GM12864 (cell line): ENCODE measurements around the gene EFHC2.

Experiments used
- DNase-seq: peaks from one replicate; pipeline ENCODE4 v3.0.0-alpha.2; 2011; ENCODE audit warnings: low read depth
- H3K4me3 ChIP-seq: 2 replicates; pipeline ENCODE4 v1.5.1; 2011; ENCODE audit warnings: mild to moderate bottlenecking, low read depth, low read length, control low read depth
- CTCF ChIP-seq: IDR thresholded peaks from 2 replicates; pipeline ENCODE4 v1.5.1; 2011; ENCODE audit warnings: low read depth, mild to moderate bottlenecking, moderate library complexity, low read length, control low read depth, inconsistent platforms; ENCODE audit errors: missing control alignments

The EFHC2 gene

DNA sequence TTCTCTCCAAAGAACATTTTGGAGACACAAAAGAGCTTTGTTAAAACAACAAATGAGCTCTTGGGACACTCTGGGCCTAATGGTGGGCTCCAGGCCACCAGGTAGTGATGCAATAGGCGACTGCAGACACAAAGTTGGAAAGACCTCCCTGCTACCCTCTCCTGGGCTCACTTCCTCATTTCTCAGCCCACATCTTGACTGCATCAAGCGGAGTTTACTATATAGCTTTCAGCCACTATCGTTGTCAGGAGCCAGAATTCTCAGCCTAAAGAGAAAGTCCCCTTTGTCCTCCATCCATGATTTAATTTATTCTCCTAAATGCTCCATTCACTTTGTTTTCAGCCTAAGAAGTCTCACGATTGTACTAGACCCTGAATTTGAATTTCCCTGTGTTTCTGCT is 114.9 kb downstream of the EFHC2 start:
- no peak for TF ChIP-seq CTCF
- H3K4me3 ChIP-seq, result no peak overlapping the region
- no peak for DNase-seq

DNA sequence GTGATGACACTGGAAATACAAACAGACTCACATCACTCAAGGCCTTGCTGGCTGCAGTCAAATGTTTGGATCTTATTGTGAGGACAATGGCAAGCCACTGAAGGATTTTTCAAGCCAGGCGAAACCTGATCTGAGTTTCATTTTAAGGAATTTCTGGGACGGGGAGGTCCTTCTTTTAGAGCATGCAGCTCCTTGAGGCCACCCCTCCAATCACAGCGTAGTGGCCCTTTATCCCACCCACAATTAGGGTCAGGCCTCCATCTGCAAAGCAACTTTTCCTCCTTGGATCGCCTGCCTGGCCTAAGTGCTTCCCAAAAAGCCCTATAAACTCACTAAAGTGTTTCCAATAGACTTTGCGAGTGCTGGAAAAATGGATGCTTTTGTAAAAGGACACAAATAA is 115.5 kb downstream of the EFHC2 start:
- DNase-seq, result no peak
- no peak for TF ChIP-seq CTCF
- H3K4me3 ChIP-seq, result no peak overlapping the region

- no peak for TF ChIP-seq CTCF
- no peak for DNase-seq
- no peak overlapping the region for H3K4me3 ChIP-seq
Observed at GRCh38 chrX:44225667-44226066, 117.8 kb downstream of the EFHC2 start.

DNA sequence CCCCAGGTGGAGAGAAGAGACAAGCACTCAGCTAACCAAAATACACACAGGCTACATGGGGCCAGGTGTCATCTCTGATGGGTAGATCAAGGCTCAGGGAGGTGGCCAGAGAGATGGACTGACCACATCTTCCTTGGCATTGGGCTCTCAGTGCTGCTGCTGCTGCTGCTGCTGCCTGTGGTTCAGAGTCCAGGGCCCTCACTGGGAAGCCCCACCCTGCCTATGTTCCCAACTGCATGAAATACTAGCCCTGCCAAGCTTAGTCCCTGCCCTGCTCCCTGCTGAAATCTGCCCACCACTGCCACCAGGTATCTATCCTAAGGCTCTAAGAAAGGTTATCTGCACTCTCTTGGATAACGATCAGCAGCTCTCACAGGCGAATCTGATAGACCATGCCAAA is 118.7 kb downstream of the EFHC2 start:
- no peak for TF ChIP-seq CTCF
- DNase-seq, result no peak
- H3K4me3 ChIP-seq, result no peak overlapping the region

- no peak for TF ChIP-seq CTCF
- H3K4me3 ChIP-seq, result no peak overlapping the region
- no peak for DNase-seq
Observed at GRCh38 chrX:44223150-44223549, 120.3 kb downstream of the EFHC2 start.

DNA sequence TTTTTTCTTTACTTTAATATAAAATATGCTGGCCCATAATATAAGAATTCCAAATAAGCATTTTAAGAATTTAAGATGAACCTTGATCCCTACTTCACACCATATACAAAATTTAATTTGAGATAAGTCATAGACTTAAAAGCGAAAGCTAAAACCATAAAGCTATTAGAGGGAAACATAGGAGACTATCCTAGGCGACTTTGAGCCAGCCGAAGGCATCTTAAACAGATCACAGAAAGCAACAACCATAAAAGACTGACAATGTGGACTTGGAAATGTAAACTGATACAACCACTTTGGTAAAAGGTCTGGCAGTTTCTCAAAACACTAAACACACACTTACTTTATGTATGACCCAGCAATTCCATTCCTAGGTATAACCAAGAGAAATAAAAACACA is 125.0 kb downstream of the EFHC2 start:
- no peak for TF ChIP-seq CTCF
- no peak for DNase-seq
- no peak overlapping the region for H3K4me3 ChIP-seq

DNA sequence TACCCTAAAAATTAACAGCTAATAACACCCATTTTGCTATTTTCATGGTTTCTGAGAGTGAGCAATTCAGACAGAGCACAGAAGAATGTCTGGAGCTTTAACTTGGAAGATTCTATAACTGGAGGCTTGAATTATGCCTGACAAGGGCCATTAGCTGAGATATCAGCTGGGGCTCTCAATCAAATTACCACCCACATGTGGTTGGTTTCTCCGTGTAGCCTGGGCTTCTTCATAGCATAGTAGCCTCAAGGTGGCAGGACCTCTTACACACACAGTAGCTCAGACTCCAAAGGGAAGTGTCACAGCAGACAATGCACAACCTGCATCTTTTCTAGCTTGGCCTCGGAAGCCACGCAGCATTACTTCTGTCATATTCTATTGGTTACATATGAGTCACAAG is 127.3 kb downstream of the EFHC2 start:
- no peak for DNase-seq
- TF ChIP-seq CTCF, result no peak
- no peak overlapping the region for H3K4me3 ChIP-seq
